Heart left ventricle (tissue), 16 donors: ENCODE measurements around the gene SLC6A18. TPM values are rescaled to one million over a fixed set of nuclear protein-coding genes. Genes with fewer than 3 reads are reported as not detected.

Source experiments
- ATAC-seq, 4 donors: fragments of 200-7000 bp; cut with Tn5 transposase; one replicate each; pipeline ENCODE4 v1.9.1; 2020 to 2022; ENCODE audit warnings: moderate library complexity in 4 of 4, mild to moderate bottlenecking in 3 of 4, moderate number of reproducible peaks in 1 of 4
- DNase-seq, 5 donors: peaks; one replicate each; pipeline ENCODE4 v3.0.0-alpha.2; 2020
- H3K27ac ChIP-seq, 12 donors: fragments of 200-600 bp; sonication (generic) in 4 of 12; one replicate each; pipeline versions ENCODE4 v1.5.0 to v1.8.0; 2016 to 2022; ENCODE audit warnings: mild to moderate bottlenecking in 2 of 12
- H3K27me3 ChIP-seq, 9 donors: fragments of 200-600 bp; sonication (generic) in 2 of 9; one replicate each; pipeline versions ENCODE4 v1.5.1 to v1.8.0; 2016 to 2022; ENCODE audit warnings: mild to moderate bottlenecking in 3 of 9
- H3K36me3 ChIP-seq, 9 donors: fragments of 200-600 bp; sonication (generic) in 2 of 9; one replicate each; pipeline versions ENCODE4 v1.5.0 to v1.8.0; 2018 to 2022; ENCODE audit warnings: mild to moderate bottlenecking in 2 of 9
- H3K4me1 ChIP-seq, 12 donors: fragments of 200-600 bp; sonication (generic) in 4 of 12; one replicate each; pipeline versions ENCODE4 v1.5.0 to v1.8.0; 2016 to 2022; ENCODE audit warnings: mild to moderate bottlenecking in 3 of 12
- H3K4me3 ChIP-seq, 12 donors: fragments of 200-600 bp; sonication (generic) in 4 of 12; one replicate each; pipeline versions ENCODE4 v1.5.0 to v1.8.0; 2017 to 2022; ENCODE audit warnings: mild to moderate bottlenecking in 9 of 12, moderate library complexity in 4 of 12
- H3K9me3 ChIP-seq, 12 donors: fragments of 200-600 bp; sonication (generic) in 4 of 12; one replicate each; pipeline versions ENCODE4 v1.5.0 to v1.8.0; 2016 to 2022; ENCODE audit warnings: mild to moderate bottlenecking in 1 of 12
- POLR2A ChIP-seq, 2 donors: fragments of 450-650 bp; IDR thresholded peaks; one replicate each; pipeline ENCODE4 v1.6.1; 2017; ENCODE audit warnings: antibody characterized with exemption in 2 of 2, mild to moderate bottlenecking in 2 of 2, moderate library complexity in 2 of 2
- WGBS, 4 donors: extraction: QIAGEN DNeasy Blood & Tissue Kit in 2 of 4; methylation state at CpG; one replicate each; pipeline versions ENCODE4 v1.1.5 to v1.1.7; 2013 to 2018; 5-methylcytosine and 5-hydroxymethylcytosine counted together
- intact Hi-C, 10 donors: fragments of 100-400 bp; cut with DNase I; formaldehyde crosslinking; loops; one replicate each; pipeline versions ENCODE4 v1.11.1 to v1.14.2; 2022
- polyA plus RNA-seq, 2 donors: library from polyadenylated mRNA; stranded (reverse); fragments of 200-250 nt; gene quantifications; one replicate each; pipeline ENCODE4 v1.2.3, GENCODE V29; 2013
- total RNA-seq, 9 donors: library from RNA; depleted of rRNA in 2 of 9; stranded (reverse); fragments of >200 nt in 2 of 9; fragmentation: NEBNext Ultra II Directional in 3 of 9; extraction: Animal tissue kit (Norgen Biotek cat#: 25700) in 3 of 9; gene quantifications; one replicate each; pipeline versions ENCODE4 v1.1.0 to v1.2.4, GENCODE V29; 2016 to 2023
- TF ChIP-seq, protein P1 (sequence below), 12 donors: fragments of 200-600 bp; sonication (generic) in 4 of 12; IDR thresholded peaks; one replicate each; pipeline versions ENCODE4 v1.5.0 to v1.8.0; 2018 to 2022; ENCODE audit warnings: antibody characterized with exemption in 12 of 12, mild to moderate bottlenecking in 5 of 12
- donor health status: ischemic (EF 13 %, LVEDD 7.1; RV severe dilation, severe dysfunction).
- donor health status: healthy with polysubstance abuse.
- donor health status: DM: no; HTN: yes; CAD: no.
- donor health status: DM: no; HTN: no; CAD: no.
- donor health status: ischemic (EF 25% LVEDD 6.9; RV normal size, moderate dysfunction).
- donor health status: ischemic (EF 25% LVEDD 5.7; RV mildly dilated, moderate dysfunction).
- donor health status: healthy.
- donor health status: DM: yes; HTN: yes; CAD: no.
- donor health status: ischemic (EF 35%, LVEDD 5.7; RV mildly dilated, moderate dysfunction).
- donor health status: nonischemic (EF 11% LVEDD 7.7; RV severe dilation, severe dysfunction).
- donor health status: DM: yes; HTN: yes; CAD: no.
- donor health status: PGD.
- donor health status: ischemic (EF 29% LVEDD 5.4; RV normal size, mild dysfunction).
- donor health status: nonischemic (EF 23%, LVEDD 6.1; RV moderate dilation, normal function).

The SLC6A18 gene
- total and polyA plus RNA-seq, 11 donors, result not detected

DNA sequence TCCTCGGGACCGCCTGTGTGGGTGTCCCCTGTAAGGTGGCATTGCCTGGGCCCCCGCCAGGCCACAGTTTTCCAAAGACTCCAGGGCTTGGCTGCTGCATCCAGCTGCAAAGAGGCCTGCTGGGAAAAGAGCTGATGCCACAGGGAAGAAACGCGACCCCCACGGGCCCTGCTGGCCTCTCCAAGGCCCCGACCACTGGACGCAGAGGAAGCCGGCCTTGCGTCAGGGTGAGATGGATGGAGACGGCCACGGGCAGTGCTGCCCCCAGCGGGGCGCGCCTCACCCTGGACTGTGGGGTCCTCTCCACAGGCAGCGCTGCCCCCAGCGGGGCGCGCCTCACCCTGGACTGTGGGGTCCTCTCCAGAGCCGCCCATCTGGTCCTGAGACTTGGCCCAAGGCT is 45.1 kb upstream of the SLC6A18 start:
- peak in 1 of 5 donors; percentile 57 for DNase-seq
- Histone ChIP-seq H3K27ac (no peak overlapping the region), H3K4me3 (no peak overlapping the region), H3K9me3 (no peaks in the 10 kb centered on the region), H3K36me3 (no peaks in the 10 kb centered on the region), H3K4me1 (peaks cover 0 to 16% (median 0%) of the 10 kb centered on the region in 12 donors), H3K27me3 (peaks cover 0 to 19% (median 0%) of the 10 kb centered on the region in 9 donors)
- 91 to 100% (median 97%) methylated on average over 2 to 20 of the region's 20 CpGs; no CpG with 5 or more reads in 1 of the 4 donors for WGBS, 4 donors
- intact Hi-C loops, result loop anchor here in 1 of 10 donors (10.0 kb wide), 1 partner anchor 465 kb away; no protein-coding TSS in a partner anchor
- no peak for ATAC-seq
- no peak for TF ChIP-seq POLR2A (IDR thresholded peaks at IDR 0.05)

DNA sequence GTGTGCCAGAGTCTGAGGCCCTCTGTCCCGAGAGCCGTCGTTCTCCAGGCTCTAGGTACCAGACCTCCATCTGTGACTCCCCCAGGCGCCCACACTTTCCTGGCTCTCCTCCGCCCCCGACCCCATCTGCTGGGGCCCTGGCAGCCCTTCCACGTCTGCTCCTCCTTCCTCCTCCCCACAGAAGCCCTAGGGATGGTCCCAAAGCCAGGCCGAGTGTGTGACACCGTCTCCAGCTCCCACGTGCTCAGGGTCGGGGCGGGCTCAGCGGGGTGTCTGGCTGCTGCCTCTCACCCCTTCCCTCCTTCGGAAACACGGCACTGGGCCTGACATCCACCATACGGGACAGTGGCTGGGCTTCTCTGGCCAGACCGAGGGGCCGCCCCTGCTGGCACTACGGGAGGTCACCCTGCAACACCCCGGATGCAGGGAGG is 44.3 kb upstream of the SLC6A18 start:
- DNase-seq (peak in 2 of 5 donors; percentile 22 to 49), ATAC-seq (no peak)
- H3K4me1 ChIP-seq, result peaks cover 0 to 24% (median 0%) of the 10 kb centered on the region in 12 donors
- WGBS, 4 donors, result 69 to 85% (median 82%) methylated on average over 18 to 20 of the region's 20 CpGs
- H3K36me3 ChIP-seq, result no peaks in the 10 kb centered on the region
- intact Hi-C loops, result loop anchor here in 1 of 10 donors (10.0 kb wide), 1 partner anchor 464 kb away; no protein-coding TSS in a partner anchor
- no peak for TF ChIP-seq POLR2A (IDR thresholded peaks at IDR 0.05)
- TF ChIP-seq, protein P1, sequence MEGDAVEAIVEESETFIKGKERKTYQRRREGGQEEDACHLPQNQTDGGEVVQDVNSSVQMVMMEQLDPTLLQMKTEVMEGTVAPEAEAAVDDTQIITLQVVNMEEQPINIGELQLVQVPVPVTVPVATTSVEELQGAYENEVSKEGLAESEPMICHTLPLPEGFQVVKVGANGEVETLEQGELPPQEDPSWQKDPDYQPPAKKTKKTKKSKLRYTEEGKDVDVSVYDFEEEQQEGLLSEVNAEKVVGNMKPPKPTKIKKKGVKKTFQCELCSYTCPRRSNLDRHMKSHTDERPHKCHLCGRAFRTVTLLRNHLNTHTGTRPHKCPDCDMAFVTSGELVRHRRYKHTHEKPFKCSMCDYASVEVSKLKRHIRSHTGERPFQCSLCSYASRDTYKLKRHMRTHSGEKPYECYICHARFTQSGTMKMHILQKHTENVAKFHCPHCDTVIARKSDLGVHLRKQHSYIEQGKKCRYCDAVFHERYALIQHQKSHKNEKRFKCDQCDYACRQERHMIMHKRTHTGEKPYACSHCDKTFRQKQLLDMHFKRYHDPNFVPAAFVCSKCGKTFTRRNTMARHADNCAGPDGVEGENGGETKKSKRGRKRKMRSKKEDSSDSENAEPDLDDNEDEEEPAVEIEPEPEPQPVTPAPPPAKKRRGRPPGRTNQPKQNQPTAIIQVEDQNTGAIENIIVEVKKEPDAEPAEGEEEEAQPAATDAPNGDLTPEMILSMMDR (IDR thresholded peaks at IDR 0.05), result no peak
- no peak overlapping the region for H3K27ac ChIP-seq
- peaks cover 0 to 19% (median 0%) of the 10 kb centered on the region in 9 donors for H3K27me3 ChIP-seq
- H3K9me3 ChIP-seq, result no peaks in the 10 kb centered on the region
- no peak overlapping the region for H3K4me3 ChIP-seq

DNA sequence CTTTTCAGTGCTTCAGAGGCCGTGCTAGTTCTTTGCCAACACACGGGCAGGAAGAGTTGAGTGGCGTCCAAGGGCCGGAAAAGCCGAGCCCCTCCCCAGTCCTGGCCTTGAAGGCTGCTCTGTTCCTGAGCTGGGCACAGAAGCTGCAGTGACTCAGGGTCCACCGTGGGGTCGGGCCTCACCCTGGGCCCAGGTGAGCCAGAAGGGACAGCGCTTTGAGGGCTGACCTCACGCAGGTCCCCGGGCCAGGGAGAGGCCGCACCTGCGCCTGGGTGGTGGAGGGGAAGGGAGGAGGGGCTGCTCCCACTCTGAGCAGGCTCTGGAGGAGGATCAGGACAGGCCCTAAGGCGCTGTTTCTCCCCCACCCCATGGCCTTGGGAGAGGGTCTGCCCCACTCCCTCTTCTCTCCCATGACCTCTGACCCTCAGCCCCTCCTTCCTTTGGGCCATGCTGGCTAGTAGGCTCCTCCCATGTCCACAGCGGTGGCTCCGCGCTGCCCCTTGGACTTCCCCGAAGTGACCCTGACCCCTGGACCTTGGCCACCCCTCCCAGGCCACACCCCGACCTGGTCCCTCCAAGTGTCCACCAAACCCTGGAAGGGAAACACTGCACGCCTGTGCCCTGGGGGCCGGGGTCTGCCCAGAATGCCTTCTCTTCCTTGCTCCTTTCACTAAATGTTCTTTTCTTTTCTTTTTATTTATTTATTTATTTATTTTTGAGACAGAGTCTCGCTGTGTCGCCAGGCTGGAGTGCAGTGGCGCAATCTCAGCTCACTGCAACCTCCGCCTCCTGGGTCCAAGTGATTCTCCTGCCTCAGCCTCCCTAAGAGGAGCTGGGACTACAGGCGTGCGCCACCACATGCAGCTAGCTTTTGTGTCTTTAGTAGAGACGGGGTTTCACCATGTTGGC is 43.5 kb upstream of the SLC6A18 start:
- ATAC-seq (no peak), DNase-seq (peak in 2 of 5 donors; percentile 16 to 57)
- Histone ChIP-seq H3K27me3 (peaks cover 0 to 20% (median 0%) of the 10 kb centered on the region in 9 donors), H3K4me1 (peaks cover 0 to 24% (median 0%) of the 10 kb centered on the region in 12 donors), H3K36me3 (no peaks in the 10 kb centered on the region), H3K4me3 (no peak overlapping the region), H3K27ac (no peak overlapping the region), H3K9me3 (no peaks in the 10 kb centered on the region)
- intact Hi-C loops, result loop anchor here in 1 of 10 donors (10.0 kb wide), 1 partner anchor 463 kb away; no protein-coding TSS in a partner anchor
- no peak for TF ChIP-seq POLR2A (IDR thresholded peaks at IDR 0.05)
- TF ChIP-seq, protein P1 (IDR thresholded peaks at IDR 0.05), result no peak
- 74 to 78% (median 78%) methylated on average over 27 of the region's 27 CpGs for WGBS, 4 donors

DNA sequence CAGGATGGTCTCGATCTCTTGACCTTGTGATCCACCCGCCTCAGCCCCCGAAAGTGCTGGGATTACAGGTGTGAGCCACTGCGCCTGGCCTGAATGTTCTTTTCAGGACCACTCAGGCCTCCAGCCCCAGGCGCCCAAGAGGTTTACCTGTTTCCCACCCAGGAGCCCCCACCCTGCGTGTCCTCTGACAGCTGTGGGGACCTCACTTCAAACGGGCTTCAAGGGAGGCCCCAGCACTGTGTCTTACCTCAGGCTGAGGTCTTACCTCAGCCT is 42.9 kb upstream of the SLC6A18 start:
- H3K36me3 ChIP-seq, result no peaks in the 10 kb centered on the region
- intact Hi-C loops, result loop anchor here in 1 of 10 donors (10.0 kb wide), 1 partner anchor 463 kb away; no protein-coding TSS in a partner anchor
- H3K27me3 ChIP-seq, result peaks cover 0 to 26% (median 0%) of the 10 kb centered on the region in 9 donors
- peaks cover 0 to 24% (median 0%) of the 10 kb centered on the region in 12 donors for H3K4me1 ChIP-seq
- no peak overlapping the region for H3K27ac ChIP-seq
- DNase-seq, result no peak
- 74 to 89% (median 86%) methylated on average over 5 to 7 of the region's 7 CpGs for WGBS, 4 donors
- TF ChIP-seq POLR2A (IDR thresholded peaks at IDR 0.05), result no peak
- TF ChIP-seq, protein P1 (IDR thresholded peaks at IDR 0.05), result no peak
- H3K4me3 ChIP-seq, result no peak overlapping the region
- no peak for ATAC-seq
- no peaks in the 10 kb centered on the region for H3K9me3 ChIP-seq
